IMR-90 (cell line): ENCODE data around the gene GRK2. TPM values are rescaled to one million over a fixed set of nuclear protein-coding genes. Genes with fewer than 3 reads are reported as not detected.

Experiments
- ATAC-seq: fragments of 200-7000 bp; cut with Tn5 transposase; 2 replicates; pipeline ENCODE4 v1.9.1; 2020; ENCODE audit warnings: low read depth, mild to moderate bottlenecking, moderate library complexity
- BruUV-seq: library from RNA; stranded (reverse); fragments of 400-500 nt; replicated peaks from 2 replicates; lab custom pipeline; 2021; lab: Mats Ljungman, UMichigan
- CTCF ChIA-PET: fragments of 300-600 bp; formaldehyde crosslinking; extraction: SDS; loops from one replicate; lab custom pipeline; 2021; ENCODE audit warnings: antibody characterized with exemption; lab: Yijun Ruan, JAX
- POLR2A ChIA-PET: fragments of 300-600 bp; sonication (Branson Sonifier 250); formaldehyde crosslinking; loops from one replicate; lab custom pipeline; 2022; ENCODE audit warnings: antibody characterized with exemption; ENCODE audit not compliant: unreplicated experiment; lab: Charles Lee
- DNase-seq: peaks from one replicate; pipeline ENCODE4 v3.0.0; 2013
- H2AFZ ChIP-seq: replicated peaks from 2 replicates; pipeline ENCODE3; 2013; ENCODE audit warnings: low read length, mild to moderate bottlenecking; ENCODE audit not compliant: poor library complexity
- H2AK5ac ChIP-seq: 2 replicates; pipeline ENCODE4 v1.6.1; 2013; ENCODE audit warnings: low read depth, low read length, inconsistent platforms
- H2AK9ac ChIP-seq: replicated peaks from 2 replicates; pipeline ENCODE3; 2013; ENCODE audit warnings: mild to moderate bottlenecking, low read depth, low read length, moderate library complexity; ENCODE audit not compliant: poor library complexity
- H2BK120ac ChIP-seq: 2 replicates; pipeline ENCODE4 v1.6.1; 2013; ENCODE audit warnings: low read depth, low read length, inconsistent platforms
- H2BK15ac ChIP-seq: 3 replicates; pipeline ENCODE4 v1.6.1; 2013; ENCODE audit warnings: low read depth, low read length, inconsistent platforms
- H2BK20ac ChIP-seq: 2 replicates; pipeline ENCODE4 v1.6.1; 2013; ENCODE audit warnings: low read depth, mild to moderate bottlenecking, inconsistent platforms, low read length, moderate library complexity
- H2BK5ac ChIP-seq: 2 replicates; pipeline ENCODE4 v1.6.1; 2013; ENCODE audit warnings: mild to moderate bottlenecking, low read depth, low read length, inconsistent platforms; ENCODE audit not compliant: poor library complexity, severe bottlenecking
- H3K14ac ChIP-seq: replicated peaks from 2 replicates; pipeline ENCODE4 v1.6.1; 2013; ENCODE audit warnings: low read depth, low read length, inconsistent platforms
- H3K18ac ChIP-seq: 2 replicates; pipeline ENCODE4 v1.6.1; 2013; ENCODE audit warnings: low read depth, low read length, control low read depth
- H3K23ac ChIP-seq: 2 replicates; pipeline ENCODE4 v1.6.1; 2013; ENCODE audit warnings: low read depth, low read length, inconsistent platforms
- H3K27ac ChIP-seq: 2 replicates; pipeline ENCODE4 v1.5.1; 2013; ENCODE audit warnings: mild to moderate bottlenecking, control low read depth, low read length; ENCODE audit not compliant: insufficient read depth
- H3K27me3 ChIP-seq: 2 replicates; pipeline ENCODE4 v1.6.1; 2013; ENCODE audit warnings: low read length; ENCODE audit not compliant: control insufficient read depth, insufficient read depth
- H3K36me3 ChIP-seq: 2 replicates; pipeline ENCODE4 v1.6.1; 2013; ENCODE audit warnings: low read length, mixed read lengths; ENCODE audit not compliant: control insufficient read depth, insufficient read depth
- H3K4ac ChIP-seq: 2 replicates; pipeline ENCODE4 v1.6.1; 2013; ENCODE audit warnings: low read depth, low read length, inconsistent platforms
- H3K4me1 ChIP-seq: 2 replicates; pipeline ENCODE4 v1.6.1; 2013; ENCODE audit warnings: low read length, mixed read lengths; ENCODE audit not compliant: control insufficient read depth, insufficient read depth
- H3K4me2 ChIP-seq: 2 replicates; pipeline ENCODE4 v1.6.1; 2013; ENCODE audit warnings: low read depth, mild to moderate bottlenecking, control low read depth, low read length, moderate library complexity
- H3K4me3 ChIP-seq: 2 replicates; pipeline ENCODE4 v1.5.1; 2013; ENCODE audit warnings: low read depth, mild to moderate bottlenecking, control low read depth, low read length, moderate library complexity; ENCODE audit not compliant: insufficient read depth
- H3K56ac ChIP-seq: 2 replicates; pipeline ENCODE4 v1.6.1; 2013; ENCODE audit warnings: low read length, inconsistent platforms; ENCODE audit not compliant: insufficient read depth; ENCODE audit errors: extremely low read depth
- H3K79me1 ChIP-seq, 2 experiments: 2 replicates each; pipeline ENCODE4 v1.6.1; 2013; ENCODE audit warnings: low read length in 2 of 2, inconsistent platforms in 1 of 2, low read depth in 1 of 2
- H3K9ac ChIP-seq: 2 replicates; pipeline ENCODE4 v1.6.1; 2013; ENCODE audit warnings: low read depth, low read length, control low read depth
- H3K9me1 ChIP-seq: 2 replicates; pipeline ENCODE4 v1.6.1; 2013; ENCODE audit warnings: low read length, inconsistent platforms; ENCODE audit not compliant: insufficient read depth
- H3K9me3 ChIP-seq: 2 replicates; pipeline ENCODE4 v1.6.1; 2013; ENCODE audit warnings: low read length; ENCODE audit not compliant: control insufficient read depth, insufficient read depth
- H4K20me1 ChIP-seq: 2 replicates; pipeline ENCODE4 v1.6.1; 2013; ENCODE audit warnings: low read length, inconsistent platforms; ENCODE audit not compliant: insufficient read depth
- H4K5ac ChIP-seq: 2 replicates; pipeline ENCODE4 v1.6.1; 2013; ENCODE audit warnings: mild to moderate bottlenecking, low read depth, low read length, control low read depth
- H4K8ac ChIP-seq, 2 experiments: 2 replicates each; pipeline ENCODE4 v1.6.1; 2013; ENCODE audit warnings: low read depth in 2 of 2, low read length in 2 of 2, control low read depth in 1 of 2, inconsistent platforms in 1 of 2
- H4K91ac ChIP-seq: 2 replicates; pipeline ENCODE4 v1.6.1; 2013; ENCODE audit warnings: low read depth, low read length, inconsistent platforms; ENCODE audit not compliant: insufficient read depth
- BHLHE40 ChIP-seq: fragments of 150-350 bp; IDR thresholded peaks from 2 replicates; pipeline ENCODE4 v1.6.1; 2016; ENCODE audit warnings: mild to moderate bottlenecking, low read depth, low read length
- CEBPB ChIP-seq: IDR thresholded peaks from 2 replicates; pipeline ENCODE4 v1.6.1; 2012; ENCODE audit warnings: low read depth, low read length, improper control_type of control experiment
- CHD1 ChIP-seq: IDR thresholded peaks from 2 replicates; pipeline ENCODE4 v1.6.1; 2012; ENCODE audit warnings: low read depth, low read length, improper control_type of control experiment
- CTCF ChIP-seq: conservative IDR thresholded peaks from 2 replicates; pipeline ENCODE4 v1.5.1; 2012; ENCODE audit warnings: mild to moderate bottlenecking, low read depth, low read length, improper control_type of control experiment
- FOS ChIP-seq: fragments of 150-350 bp; IDR thresholded peaks from 2 replicates; pipeline ENCODE4 v1.6.1; 2016; ENCODE audit warnings: low read depth, low read length
- MAFK ChIP-seq: IDR thresholded peaks from 2 replicates; pipeline ENCODE4 v1.6.1; 2012; ENCODE audit warnings: low read depth, low read length, improper control_type of control experiment
- MAZ ChIP-seq: IDR thresholded peaks from 2 replicates; pipeline ENCODE4 v1.6.1; 2012; ENCODE audit warnings: low read depth, mild to moderate bottlenecking, low read length, improper control_type of control experiment, moderate library complexity, borderline replicate concordance
- MXI1 ChIP-seq: IDR thresholded peaks from 2 replicates; pipeline ENCODE4 v1.6.1; 2012; ENCODE audit warnings: low read depth, mild to moderate bottlenecking, low read length, moderate library complexity, borderline replicate concordance
- NFE2L2 ChIP-seq: fragments of 150-350 bp; IDR thresholded peaks from 2 replicates; pipeline ENCODE4 v1.6.1; 2016; ENCODE audit warnings: low read depth, mild to moderate bottlenecking, low read length
- POLR2A ChIP-seq: IDR thresholded peaks from 2 replicates; pipeline ENCODE4 v1.6.1; 2012; ENCODE audit warnings: mild to moderate bottlenecking, low read depth, low read length
- RAD21 ChIP-seq: IDR thresholded peaks from 2 replicates; pipeline ENCODE4 v1.6.1; 2012; ENCODE audit warnings: low read length, improper control_type of control experiment
- RCOR1 ChIP-seq: IDR thresholded peaks from 2 replicates; pipeline ENCODE4 v1.6.1; 2012; ENCODE audit warnings: mild to moderate bottlenecking, low read length, improper control_type of control experiment; ENCODE audit not compliant: insufficient replicate concordance
- SMC3 ChIP-seq: fragments of 150-350 bp; IDR thresholded peaks from 2 replicates; pipeline ENCODE4 v1.6.1; 2016; ENCODE audit warnings: low read depth, mild to moderate bottlenecking, antibody characterized with exemption, low read length, moderate library complexity
- WGBS, 2 experiments: methylation state at CpG; one replicate each; pipeline versions ENCODE4 v1.1.5 to v1.1.7; 2013; ENCODE audit warnings: missing lambda C conversion rate in 2 of 2; ENCODE audit not compliant: insufficient read length in 1 of 2; ENCODE audit errors: extremely low coverage in 2 of 2; 5-methylcytosine and 5-hydroxymethylcytosine counted together
- dilution Hi-C: fragments of 300-500 bp; cut with HindIII; formaldehyde crosslinking; loops from one replicate; pipeline ENCODE4 v1.14.3; 2018; ENCODE audit warnings: low sequenced_read_pairs; ENCODE audit not compliant: unreplicated experiment
- in situ Hi-C: fragments of 300-500 bp; cut with MboI; formaldehyde crosslinking; loops from 3 replicates; pipeline ENCODE4 v1.14.3; 2019; ENCODE audit warnings: low sequenced_read_pairs, inconsistent platforms, mixed read lengths
- intact Hi-C: fragments of 100-400 bp; cut with micrococcal nuclease; formaldehyde crosslinking; loops from 2 replicates; pipeline ENCODE4 v1.10.0; 2022
- polyA plus RNA-seq, 3 experiments: library from polyadenylated mRNA; depleted of rRNA; stranded (reverse); fragments of >200 nt; gene quantifications; 2 replicates each; pipeline ENCODE4 v1.2.3, GENCODE V29; 2012; ENCODE audit warnings: low replicate concordance in 1 of 3
- total RNA-seq: library from RNA; depleted of rRNA; stranded (reverse); fragments of >200 nt; gene quantifications from 2 replicates; pipeline ENCODE4 v1.2.3, GENCODE V29; 2012

The GRK2 gene
- total and polyA plus RNA-seq, 2 of the 4 experiments (the other 2 are of a cell fraction) = 26.7 to 41.8 TPM

- BruUV-seq = no TSS peak
- CTCF ChIA-PET = interaction anchor here (0.7 to 1.1 kb wide), 4 partner anchors 11 to 29 kb away, joined by 3 to 4 read pairs (median 3); no protein-coding TSS in a partner anchor
- peaks cover 46% of the 10 kb centered on the region for H3K36me3 ChIP-seq
These were observed 22.4 kb downstream of the GRK2 start for GRCh38 chr11:67288452-67289225.

More at GRCh38 chr11:67288452-67289225, 22.4 kb downstream of the GRK2 start:
- 0% methylated on average over 39 of the region's 87 CpGs; no CpG with 5 or more reads in 1 of the 2 experiments for WGBS, 2 experiments
- dilution Hi-C loops = no loop called here
- DNase-seq = peak; percentile 88
- H2BK5ac ChIP-seq = peak overlapping the region; percentile 90
- TF ChIP-seq RAD21 (peak; percentile 40), FOS (no peak), CTCF (peak; percentile 56), NFE2L2 (no peak), CEBPB (peak; percentile 97), SMC3 (peak; percentile 40; the same call in 1 of the 2 replicates), MXI1 (peak; percentile 60; the same call in 1 of the 2 replicates), BHLHE40 (peak; percentile 72; the same call in 1 of the 2 replicates), POLR2A (peak; percentile 85), MAFK (no peak), MAZ (peak; percentile 61; the same call in 1 of the 2 replicates), RCOR1 (no peak), CHD1 (no peak)
- peaks cover 22% of the 10 kb centered on the region; the same call in 1 of the 2 replicates for H3K9me1 ChIP-seq
- H3K4me2 ChIP-seq = peak overlapping the region; percentile 81
- peak overlapping the region; percentile 94 for H3K27ac ChIP-seq
- peak overlapping the region; percentile 97 for H2AFZ ChIP-seq
- intact Hi-C loops = loop anchor here (2.0 kb wide), 2 partner anchors 14 to 26 kb away; partner anchors contain the start of gene SSH3
- no peaks in the 10 kb centered on the region for H3K9me3 ChIP-seq
- peak overlapping the region; percentile 81 for H3K56ac ChIP-seq
- peak overlapping the region; percentile 28; the same call in 1 of the 2 replicates for H3K18ac ChIP-seq
- H3K14ac ChIP-seq = peak overlapping the region; percentile 94
- peak overlapping the region; percentile 98 for H4K5ac ChIP-seq
- no peak overlapping the region for H2BK20ac ChIP-seq
- peaks cover 11% of the 10 kb centered on the region for H4K20me1 ChIP-seq
- H3K4me3 ChIP-seq = peak overlapping the region; percentile 74
- H3K4ac ChIP-seq = peak overlapping the region; percentile 95
- POLR2A ChIA-PET = interaction anchor here (0.6 to 0.7 kb wide), 2 partner anchors 14 to 43 kb away, joined by 3 to 5 read pairs; partner anchors contain the start of gene SSH3
- H3K79me1 ChIP-seq = peaks cover 14 to 50% of the 10 kb centered on the region in 2 experiments; a peak in 3 of 4 replicates
- H3K9ac ChIP-seq = peak overlapping the region; percentile 87
- peak overlapping the region; percentile 99 for H4K91ac ChIP-seq
- H3K27me3 ChIP-seq = no peaks in the 10 kb centered on the region
- H2BK15ac ChIP-seq = no peak overlapping the region
- peak overlapping the region; percentile 97 to 100 for H4K8ac ChIP-seq
- peak overlapping the region; percentile 67 for H2BK120ac ChIP-seq
- H3K4me1 ChIP-seq = peaks cover 21% of the 10 kb centered on the region
- ATAC-seq = peak; percentile 80
- peak overlapping the region; percentile 94 for H2AK5ac ChIP-seq
- in situ Hi-C loops = no loop called here
- H2AK9ac ChIP-seq = peak overlapping the region; percentile 100
- peak overlapping the region; percentile 84; the same call in 1 of the 2 replicates for H3K23ac ChIP-seq
